HG03439 (cell line): ENCODE measurements around the gene GALNT18.

Experiments
- ATAC-seq: cut with Tn5 transposase; IDR thresholded peaks from one replicate; pipeline ENCODE4 v1.9.1; 2021; ENCODE audit warnings: mild to moderate bottlenecking, moderate library complexity; ENCODE audit not compliant: unreplicated experiment

GALNT18 gene

GRCh38 chr11:11251394-11251970 is 370.3 kb downstream of the GALNT18 start:
- no peak for ATAC-seq

- ATAC-seq = no peak
These were observed 371.3 kb downstream of the GALNT18 start for GRCh38 chr11:11250470-11250869.

GRCh38 chr11:11247576-11247975 is 374.2 kb downstream of the GALNT18 start:
- ATAC-seq = no peak

GRCh38 chr11:11247086-11247485 is 374.7 kb downstream of the GALNT18 start:
- ATAC-seq = no peak

- no peak for ATAC-seq
These were observed 375.6 kb downstream of the GALNT18 start for GRCh38 chr11:11246166-11246565.

GRCh38 chr11:11245453-11245852 is 376.4 kb downstream of the GALNT18 start:
- ATAC-seq = no peak

- no peak for ATAC-seq
These were observed 377.2 kb downstream of the GALNT18 start for GRCh38 chr11:11244470-11245080.

GRCh38 chr11:11243590-11244469 is 378.0 kb downstream of the GALNT18 start:
- no peak for ATAC-seq

- ATAC-seq = no peak
These were observed 378.6 kb downstream of the GALNT18 start for GRCh38 chr11:11243209-11243589.

- ATAC-seq = no peak
These were observed 380.5 kb downstream of the GALNT18 start for GRCh38 chr11:11241284-11241683.

- ATAC-seq = no peak
These were observed 381.8 kb downstream of the GALNT18 start for GRCh38 chr11:11239959-11240358.

GRCh38 chr11:11237070-11237832 is 384.6 kb downstream of the GALNT18 start:
- no peak for ATAC-seq

GRCh38 chr11:11236498-11237059 is 385.2 kb downstream of the GALNT18 start:
- no peak for ATAC-seq

- ATAC-seq = no peak
These were observed 390.0 kb downstream of the GALNT18 start for GRCh38 chr11:11231763-11232162.

- no peak for ATAC-seq
These were observed 390.8 kb downstream of the GALNT18 start for GRCh38 chr11:11230802-11231562.

- ATAC-seq = no peak
These were observed 391.7 kb downstream of the GALNT18 start for GRCh38 chr11:11230087-11230486.

- no peak for ATAC-seq
These were observed 392.2 kb downstream of the GALNT18 start for GRCh38 chr11:11229647-11230046.

GRCh38 chr11:11227296-11228085 is 394.3 kb downstream of the GALNT18 start:
- ATAC-seq = no peak
